ENCODE results near the gene POLDIP2. TPM values are rescaled to one million over a fixed set of nuclear protein-coding genes. Genes with fewer than 3 reads are reported as not detected.

Gene POLDIP2
- total and polyA plus RNA-seq, 2 of the 4 experiments (the other 2 are of a cell fraction): 66.7 to 77.8 TPM

- DNase-seq: peak; percentile 100
- peak within 1 kb of the TSS; percentile 34; the same call in 1 of the 3 replicates for H2BK15ac ChIP-seq (ENCODE audit: low read depth, low read length)
- H3K27ac ChIP-seq (ENCODE audit: insufficient read depth, low read length): peak within 1 kb of the TSS; percentile 65
- peak within 1 kb of the TSS; percentile 98 for H2AK9ac ChIP-seq (replicated peaks; ENCODE audit: low read depth, low read length, poor library complexity)
- peak within 1 kb of the TSS; percentile 93 for H2AFZ ChIP-seq (replicated peaks; ENCODE audit: low read length, poor library complexity)
- intact Hi-C loops (cut with micrococcal nuclease) (loop anchor here (5.0 to 10.0 kb wide), 3 partner anchors 103 to 443 kb away; partner anchors contain the start of genes LYRM9 and NLK), in situ Hi-C loops (cut with MboI; ENCODE audit: low sequenced_read_pairs) (loop anchor here (25.0 kb wide), 1 partner anchor 798 kb away; no protein-coding TSS in a partner anchor), dilution Hi-C loops (cut with HindIII; ENCODE audit: low sequenced_read_pairs, unreplicated experiment) (no loop called here)
- H3K36me3 ChIP-seq (ENCODE audit: control insufficient read depth, insufficient read depth, low read length): peaks cover 27% of the 10 kb centered on the region
- peaks cover 13% of the 10 kb centered on the region for H3K4me1 ChIP-seq (ENCODE audit: control insufficient read depth, insufficient read depth, low read length)
- no TSS peak for BruUV-seq (replicated peaks)
- peak within 1 kb of the TSS; percentile 82 for H3K9ac ChIP-seq (ENCODE audit: low read depth, low read length)
- H4K5ac ChIP-seq (ENCODE audit: low read depth, low read length): peak within 1 kb of the TSS; percentile 21
- peak within 1 kb of the TSS; percentile 72 for H4K91ac ChIP-seq (ENCODE audit: insufficient read depth, low read depth, low read length)
- peak within 1 kb of the TSS; percentile 92 for H3K4me2 ChIP-seq (ENCODE audit: low read depth, low read length)
- peaks cover 51% of the 10 kb centered on the region; the same call in 1 of the 2 replicates for H4K20me1 ChIP-seq (ENCODE audit: insufficient read depth, low read length)
- 0% methylated on average over 17 of the region's 62 CpGs; no CpG with 5 or more reads in 1 of the 2 experiments for WGBS, 2 experiments (ENCODE audit: extremely low coverage in 2 of 2, insufficient read length in 1 of 2)
- H3K27me3 ChIP-seq (ENCODE audit: control insufficient read depth, insufficient read depth, low read length): no peaks in the 10 kb centered on the region
- H3K9me3 ChIP-seq (ENCODE audit: control insufficient read depth, insufficient read depth, low read length): no peaks in the 10 kb centered on the region
- peak within 1 kb of the TSS; percentile 59 for H3K4me3 ChIP-seq (ENCODE audit: insufficient read depth, low read depth, low read length)
- peak; percentile 93 for ATAC-seq (ENCODE audit: low read depth)
- peak within 1 kb of the TSS; percentile 83 for H3K23ac ChIP-seq (ENCODE audit: low read depth, low read length)
- H2AK5ac ChIP-seq (ENCODE audit: low read depth, low read length): peak within 1 kb of the TSS; percentile 92
- peak within 1 kb of the TSS; percentile 75 to 81; a peak in 3 of 4 replicates for H4K8ac ChIP-seq (ENCODE audit: low read depth in 2 of 2, low read length in 2 of 2)
- peak within 1 kb of the TSS; percentile 1; the same call in 1 of the 2 replicates for H3K18ac ChIP-seq (ENCODE audit: low read depth, low read length)
- H3K79me1 ChIP-seq (ENCODE audit: low read depth in 1 of 2, low read length in 2 of 2): peaks cover 36 to 91% of the 10 kb centered on the region in 2 experiments
- H3K56ac ChIP-seq (ENCODE audit: extremely low read depth, insufficient read depth, low read length): peak within 1 kb of the TSS; percentile 71
- H2BK5ac ChIP-seq (ENCODE audit: low read depth, low read length, poor library complexity, severe bottlenecking): peak within 1 kb of the TSS; percentile 60
- peak within 1 kb of the TSS; percentile 86 for H3K4ac ChIP-seq (ENCODE audit: low read depth, low read length)
- peak within 1 kb of the TSS; percentile 90 for H3K14ac ChIP-seq (replicated peaks; ENCODE audit: low read depth, low read length)
- ChIA-PET POLR2A (ENCODE audit: unreplicated experiment) (interaction anchor here (0.6 to 1.8 kb wide), 3 partner anchors 11 to 58 kb away, joined by 3 to 8 read pairs (median 4); partner anchors contain the start of gene POLDIP2), CTCF (interaction anchor here (1.1 to 1.4 kb wide), 4 partner anchors 16 to 101 kb away, joined by 3 to 6 read pairs (median 4); no protein-coding TSS in a partner anchor)
- peaks cover 16% of the 10 kb centered on the region for H3K9me1 ChIP-seq (ENCODE audit: insufficient read depth, low read length)
- H2BK120ac ChIP-seq (ENCODE audit: low read depth, low read length): peak within 1 kb of the TSS; percentile 55
- peak within 1 kb of the TSS; percentile 7; the same call in 1 of the 2 replicates for H2BK20ac ChIP-seq (ENCODE audit: low read depth, low read length)
- peak; percentile 42 for TF ChIP-seq RCOR1 (IDR thresholded peaks at IDR 0.05; ENCODE audit: insufficient replicate concordance, low read length)
- TF ChIP-seq POLR2A (IDR thresholded peaks at IDR 0.05; ENCODE audit: low read depth, low read length): peak; percentile 98
- TF ChIP-seq MXI1 (IDR thresholded peaks at IDR 0.05; ENCODE audit: borderline replicate concordance, low read depth, low read length): peak; percentile 28; the same call in 1 of the 2 replicates
- peak; percentile 44; the same call in 1 of the 2 replicates for TF ChIP-seq CHD1 (IDR thresholded peaks at IDR 0.05; ENCODE audit: low read depth, low read length)
- no peak for TF ChIP-seq RFX5 (IDR thresholded peaks at IDR 0.05; ENCODE audit: low read depth, low read length)
- TF ChIP-seq RAD21 (IDR thresholded peaks at IDR 0.05; ENCODE audit: low read length): peak; percentile 4; the same call in 1 of the 2 replicates
- TF ChIP-seq, protein P1, sequence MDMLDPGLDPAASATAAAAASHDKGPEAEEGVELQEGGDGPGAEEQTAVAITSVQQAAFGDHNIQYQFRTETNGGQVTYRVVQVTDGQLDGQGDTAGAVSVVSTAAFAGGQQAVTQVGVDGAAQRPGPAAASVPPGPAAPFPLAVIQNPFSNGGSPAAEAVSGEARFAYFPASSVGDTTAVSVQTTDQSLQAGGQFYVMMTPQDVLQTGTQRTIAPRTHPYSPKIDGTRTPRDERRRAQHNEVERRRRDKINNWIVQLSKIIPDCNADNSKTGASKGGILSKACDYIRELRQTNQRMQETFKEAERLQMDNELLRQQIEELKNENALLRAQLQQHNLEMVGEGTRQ (IDR thresholded peaks at IDR 0.05; ENCODE audit: low read depth, low read length): no peak
- no peak; the same call in 1 of the 2 replicates for TF ChIP-seq MAFK (IDR thresholded peaks at IDR 0.05; ENCODE audit: low read depth, low read length)
- peak; percentile 36; the same call in 1 of the 2 replicates for TF ChIP-seq NFE2L2 (IDR thresholded peaks at IDR 0.05; ENCODE audit: low read depth, low read length)
- no peak for TF ChIP-seq CEBPB (IDR thresholded peaks at IDR 0.05; ENCODE audit: low read depth, low read length)
- no peak for TF ChIP-seq SMC3 (IDR thresholded peaks at IDR 0.05; ENCODE audit: low read depth, low read length)
- 0 out of 2 replicates have a peak, but pooled peaks have one; percentile 2 for TF ChIP-seq CTCF (conservative IDR thresholded peaks at IDR 0.05; ENCODE audit: low read depth, low read length)
- peak; percentile 87 for TF ChIP-seq MAZ (IDR thresholded peaks at IDR 0.05; ENCODE audit: borderline replicate concordance, low read depth, low read length)
- peak; percentile 59 for TF ChIP-seq FOS (IDR thresholded peaks at IDR 0.05; ENCODE audit: low read depth, low read length)
- TF ChIP-seq BHLHE40 (IDR thresholded peaks at IDR 0.05; ENCODE audit: low read depth, low read length): no peak
These were observed 21.9 kb downstream of the POLDIP2 start, which contains the start of the genes IFT20 and TNFAIP1 for GRCh38 chr17:28335201-28335958. Gene IFT20 (minus strand): TSS chr17:28335472. CDS start chr17:28331985, 3,487 bp downstream. Gene TNFAIP1 (plus strand): TSS chr17:28335761. CDS start chr17:28339522, 3,761 bp downstream.

All from IMR-90 (cell line).